Activated B cell treated with CpG ODN at 0.5 μM for 24 hours (primary cell): Measurements from ENCODE around the gene ZNF805. TPM values are rescaled to one million over a fixed set of nuclear protein-coding genes. Genes with fewer than 3 reads are reported as not detected.

Experiments
- ATAC-seq: fragments of 200-7000 bp; cut with Tn5 transposase; one replicate; pipeline ENCODE4 v1.10.0; 2021; ENCODE audit warnings: low read depth, mild to moderate bottlenecking, moderate library complexity
- CTCF ChIA-PET: fragments of 350-600 bp; sonication (Branson Sonifier 250); formaldehyde crosslinking; loops from one replicate; lab custom pipeline; 2021; ENCODE audit warnings: antibody characterized with exemption; lab: Charles Lee
- POLR2A ChIA-PET: fragments of 350-600 bp; sonication (Branson Sonifier 250); formaldehyde crosslinking; loops from one replicate; lab custom pipeline; 2021; ENCODE audit warnings: antibody characterized with exemption; lab: Charles Lee
- DNase-seq: peaks from one replicate; pipeline ENCODE4 v3.0.0; 2022
- H3K27ac Mint-ChIP-seq: one replicate; pipeline ENCODE4 v1.8.0; 2020; ENCODE audit warnings: mixed read lengths
- H3K27me3 Mint-ChIP-seq: one replicate; pipeline ENCODE4 v1.8.0; 2021; ENCODE audit warnings: mixed read lengths
- H3K36me3 Mint-ChIP-seq: one replicate; pipeline ENCODE4 v1.8.0; 2021; ENCODE audit warnings: low read depth, mixed read lengths
- H3K4me1 Mint-ChIP-seq: one replicate; pipeline ENCODE4 v1.8.0; 2021; ENCODE audit warnings: mixed read lengths
- H3K4me3 Mint-ChIP-seq: one replicate; pipeline ENCODE4 v1.8.0; 2020; ENCODE audit warnings: mild to moderate bottlenecking, mixed read lengths
- H3K9me3 Mint-ChIP-seq: one replicate; pipeline ENCODE4 v1.8.0; 2020; ENCODE audit warnings: mixed read lengths
- intact Hi-C: fragments of 100-400 bp; cut with micrococcal nuclease; formaldehyde crosslinking; loops from one replicate; pipeline ENCODE4 v1.15.1; 2024
- total RNA-seq: library from RNA; stranded (reverse); gene quantifications from 2 replicates; pipeline ENCODE4 v1.2.3, GENCODE V29; 2022
- TF ChIP-seq, protein P1 (sequence below): fragments of 200-600 bp; IDR thresholded peaks from one replicate; pipeline ENCODE4 v1.8.0; 2022; ENCODE audit warnings: antibody characterized with exemption, mild to moderate bottlenecking

ZNF805 gene
- total RNA-seq, 1 donor from 2014 or later: 25.9 TPM

- intact Hi-C loops: no loop called here
- Mint-ChIP-seq H3K36me3 (peaks cover 93% of the 10 kb centered on the region), H3K4me1 (peaks cover 10% of the 10 kb centered on the region), H3K9me3 (peaks cover 27% of the 10 kb centered on the region), H3K4me3 (no peak overlapping the region), H3K27ac (no peak overlapping the region), H3K27me3 (no peaks in the 10 kb centered on the region)
- no peak for ATAC-seq
- DNase-seq: no peak
- TF ChIP-seq, protein P1, sequence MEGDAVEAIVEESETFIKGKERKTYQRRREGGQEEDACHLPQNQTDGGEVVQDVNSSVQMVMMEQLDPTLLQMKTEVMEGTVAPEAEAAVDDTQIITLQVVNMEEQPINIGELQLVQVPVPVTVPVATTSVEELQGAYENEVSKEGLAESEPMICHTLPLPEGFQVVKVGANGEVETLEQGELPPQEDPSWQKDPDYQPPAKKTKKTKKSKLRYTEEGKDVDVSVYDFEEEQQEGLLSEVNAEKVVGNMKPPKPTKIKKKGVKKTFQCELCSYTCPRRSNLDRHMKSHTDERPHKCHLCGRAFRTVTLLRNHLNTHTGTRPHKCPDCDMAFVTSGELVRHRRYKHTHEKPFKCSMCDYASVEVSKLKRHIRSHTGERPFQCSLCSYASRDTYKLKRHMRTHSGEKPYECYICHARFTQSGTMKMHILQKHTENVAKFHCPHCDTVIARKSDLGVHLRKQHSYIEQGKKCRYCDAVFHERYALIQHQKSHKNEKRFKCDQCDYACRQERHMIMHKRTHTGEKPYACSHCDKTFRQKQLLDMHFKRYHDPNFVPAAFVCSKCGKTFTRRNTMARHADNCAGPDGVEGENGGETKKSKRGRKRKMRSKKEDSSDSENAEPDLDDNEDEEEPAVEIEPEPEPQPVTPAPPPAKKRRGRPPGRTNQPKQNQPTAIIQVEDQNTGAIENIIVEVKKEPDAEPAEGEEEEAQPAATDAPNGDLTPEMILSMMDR: no peak
- ChIA-PET CTCF (no interaction called here), POLR2A (interaction anchor here (0.6 to 1.1 kb wide), 2 partner anchors 9 to 435 kb away, joined by 5 to 6 read pairs; partner anchors contain the start of gene ZNF671)
Measured at GRCh38 chr19:57292547-57292946, 52.1 kb downstream of the ZNF805 start.

DNA sequence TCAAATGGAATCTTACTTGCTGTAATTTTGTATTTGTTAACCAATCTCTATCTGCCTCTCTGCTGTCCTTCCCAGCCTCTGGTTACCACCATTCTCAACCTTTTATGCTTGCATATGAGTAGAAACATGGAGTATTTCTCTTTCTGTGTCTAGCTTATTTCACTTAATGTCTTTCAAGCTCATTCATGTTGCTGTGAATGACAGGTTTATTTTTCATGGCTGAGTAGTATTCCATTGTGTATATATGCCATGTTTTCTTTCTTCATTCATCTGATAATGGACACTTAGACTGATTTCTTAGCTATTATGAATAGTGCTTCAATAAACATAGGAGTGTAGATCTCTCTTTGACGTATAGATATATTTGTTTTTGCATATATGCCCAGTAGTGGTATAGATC lies 53.3 kb downstream of the ZNF805 start:
- Mint-ChIP-seq H3K4me1 (peaks cover 11% of the 10 kb centered on the region), H3K27me3 (no peaks in the 10 kb centered on the region), H3K36me3 (peaks cover 93% of the 10 kb centered on the region), H3K4me3 (no peak overlapping the region), H3K27ac (no peak overlapping the region), H3K9me3 (peaks cover 27% of the 10 kb centered on the region)
- intact Hi-C loops: no loop called here
- no peak for DNase-seq
- ChIA-PET POLR2A (interaction anchor here (0.5 kb wide), 1 partner anchor 24 kb away, joined by 10 read pairs; no protein-coding TSS in a partner anchor), CTCF (no interaction called here)
- ATAC-seq: no peak
- TF ChIP-seq, protein P1: no peak

GRCh38 chr19:57302020-57302465 lies 61.6 kb downstream of the ZNF805 start:
- ChIA-PET CTCF (interaction anchor here (1.4 kb wide), 1 partner anchor 197 kb away, joined by 3 read pairs; no protein-coding TSS in a partner anchor), POLR2A (interaction anchor here (0.6 to 1.6 kb wide), 4 partner anchors 15 to 63 kb away, joined by 3 to 6 read pairs (median 4); no protein-coding TSS in a partner anchor)
- intact Hi-C loops: no loop called here
- peak; percentile 56 for ATAC-seq
- H3K27me3 Mint-ChIP-seq: no peaks in the 10 kb centered on the region
- H3K4me3 Mint-ChIP-seq: no peak overlapping the region
- TF ChIP-seq, protein P1: no peak
- H3K9me3 Mint-ChIP-seq: no peaks in the 10 kb centered on the region
- peaks cover 64% of the 10 kb centered on the region for H3K36me3 Mint-ChIP-seq
- no peak for DNase-seq
- H3K4me1 Mint-ChIP-seq: peaks cover 18% of the 10 kb centered on the region
- H3K27ac Mint-ChIP-seq: no peak overlapping the region

DNA sequence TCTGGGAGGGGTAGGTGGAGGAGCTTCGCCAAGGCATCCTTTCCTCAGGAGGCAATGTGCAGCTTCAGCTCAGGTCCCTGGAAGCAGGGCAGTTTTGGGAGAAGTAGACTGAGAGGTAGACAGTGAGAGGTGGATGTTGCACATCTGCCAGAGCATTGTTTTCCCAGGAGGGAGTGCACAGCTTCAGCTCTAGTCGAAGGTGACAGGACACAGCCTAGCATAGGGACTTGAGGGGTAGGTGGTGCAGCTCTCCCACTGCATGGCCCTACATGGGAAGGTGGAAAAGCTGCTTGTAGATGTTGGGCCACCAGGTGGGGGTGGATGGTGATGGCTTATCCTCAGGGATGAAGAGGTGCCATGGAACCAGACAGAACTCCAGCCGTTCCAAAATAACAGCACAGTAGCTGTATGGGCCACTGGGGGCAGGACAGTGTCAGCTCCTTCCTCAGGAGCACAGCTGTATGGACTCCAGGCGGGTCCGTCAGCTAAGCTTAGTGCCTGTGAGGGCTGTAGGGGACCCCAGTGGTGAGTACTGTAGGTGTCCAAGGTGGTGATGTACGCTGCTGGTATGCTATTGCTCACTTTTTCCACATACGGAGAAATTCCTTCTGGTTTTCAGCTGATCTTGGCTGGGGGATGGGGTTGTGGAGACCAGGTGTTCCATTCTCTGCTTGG lies 62.4 kb downstream of the ZNF805 start:
- Mint-ChIP-seq H3K4me1 (peaks cover 17% of the 10 kb centered on the region), H3K9me3 (no peaks in the 10 kb centered on the region), H3K27ac (no peak overlapping the region), H3K4me3 (no peak overlapping the region), H3K36me3 (peaks cover 58% of the 10 kb centered on the region), H3K27me3 (no peaks in the 10 kb centered on the region)
- ATAC-seq: no peak
- TF ChIP-seq, protein P1: no peak
- POLR2A ChIA-PET: interaction anchor here (1.6 kb wide), 2 partner anchors 16 to 18 kb away, joined by 5 to 6 read pairs; no protein-coding TSS in a partner anchor
- intact Hi-C loops: no loop called here
- CTCF ChIA-PET: interaction anchor here (1.1 to 1.4 kb wide), 2 partner anchors 51 to 198 kb away, joined by 3 read pairs; no protein-coding TSS in a partner anchor
- no peak for DNase-seq

Other genes starting within 250 kb of the ZNF805 start
- not detected in 2 replicates for gene USP29, start 120.6 kb upstream of the ZNF805 start, total RNA-seq
- gene ZIM3, start 95.4 kb upstream of the ZNF805 start, total RNA-seq: not detected in 2 replicates
- not detected in 2 replicates for gene DUXA, start 73.1 kb upstream of the ZNF805 start, total RNA-seq
- gene ZNF264, start 49.1 kb upstream of the ZNF805 start, total RNA-seq: 56.2 and 58.7 TPM in 2 replicates
- gene AURKC, start 9.6 kb upstream of the ZNF805 start, total RNA-seq: 1.4 and 1.7 TPM in 2 replicates
- gene ZNF460, start 39.9 kb downstream of the ZNF805 start, total RNA-seq: 132 and 161 TPM in 2 replicates
- gene ZNF543, start 79.8 kb downstream of the ZNF805 start, total RNA-seq: 14.0 and 16.1 TPM in 2 replicates
- 12.4 and 13.5 TPM in 2 replicates for gene ZNF304, start 110.6 kb downstream of the ZNF805 start, total RNA-seq
- gene TRAPPC2B, start 122.9 kb downstream of the ZNF805 start, total RNA-seq: 9.7 and 10.2 TPM in 2 replicates
- gene ZNF547, start 122.9 kb downstream of the ZNF805 start, total RNA-seq: 6.0 and 6.3 TPM in 2 replicates
- gene ZNF548, start 149.2 kb downstream of the ZNF805 start, total RNA-seq: 38.7 and 39.7 TPM in 2 replicates
- 16.1 and 18.6 TPM in 2 replicates for gene ZNF17, start 170.5 kb downstream of the ZNF805 start, total RNA-seq
- 16.4 and 18.2 TPM in 2 replicates for gene ZNF749, start 194.7 kb downstream of the ZNF805 start, total RNA-seq
- 0.78 and 1.1 TPM in 2 replicates for gene VN1R1, start 216.5 kb downstream of the ZNF805 start, total RNA-seq
- 13.8 and 17.9 TPM in 2 replicates for gene ZNF772, start 236.9 kb downstream of the ZNF805 start, total RNA-seq
- 17.2 TPM in 2 replicates for gene ZNF419, start 247.1 kb downstream of the ZNF805 start, total RNA-seq